Mesenteric fat pad (tissue), 1 donor: Measurements from ENCODE around the gene TCF25. TPM values are rescaled to one million over a fixed set of nuclear protein-coding genes. Genes with fewer than 3 reads are reported as not detected.
A peak's percentile ranks its signal among the peaks of the same experiment; 100 is the strongest.
"Not testable (repeated sequence)": the region's sequence is repeated elsewhere in the genome, so short reads cannot be mapped to it uniquely, and the experiment has no call there.

ENCODE experiments used
- DNase-seq: peaks from one replicate; pipeline ENCODE4 v3.0.0-alpha.2; 2020; ENCODE audit warnings: low spot score
- total RNA-seq: library from RNA; stranded (reverse); fragmentation: NEBNext Ultra II Directional; extraction: Animal tissue kit (Norgen Biotek cat#: 25700); gene quantifications from one replicate; pipeline ENCODE4 v1.2.1, GENCODE V29; 2021
- donor health status: DM: yes; HTN: yes; CAD: no.

Gene TCF25
- total RNA-seq, 1 donor from 2014 or later: 156 TPM

- no peak for DNase-seq
Measured at GRCh38 chr16:89902980-89903379, 29.6 kb downstream of the TCF25 start.

- DNase-seq: no peak
Measured at GRCh38 chr16:89903908-89904515, 30.6 kb downstream of the TCF25 start.

- no peak for DNase-seq
Measured at GRCh38 chr16:89904606-89905510, 31.5 kb downstream of the TCF25 start.

- DNase-seq: no peak
Measured at GRCh38 chr16:89905511-89906139, 32.2 kb downstream of the TCF25 start.

- no peak for DNase-seq
Measured at GRCh38 chr16:89906140-89907025, 33.0 kb downstream of the TCF25 start.

GRCh38 chr16:89907055-89907814, 33.8 kb downstream of the TCF25 start:
- DNase-seq: no peak

GRCh38 chr16:89908236-89908635, 34.8 kb downstream of the TCF25 start:
- DNase-seq: no peak

- peak; percentile 94 for DNase-seq
Measured at GRCh38 chr16:89909777-89910716, 36.7 kb downstream of the TCF25 start.

- DNase-seq: no peak
Measured at GRCh38 chr16:89910717-89911354, 37.4 kb downstream of the TCF25 start.

- DNase-seq: no peak
Measured at GRCh38 chr16:89911375-89911774, 38.0 kb downstream of the TCF25 start.

GRCh38 chr16:89912143-89912542, 38.8 kb downstream of the TCF25 start:
- DNase-seq: no peak

- DNase-seq: no peak
Measured at GRCh38 chr16:89912627-89913026, 39.2 kb downstream of the TCF25 start.

GRCh38 chr16:89913408-89914387, 40.3 kb downstream of the TCF25 start:
- DNase-seq: no peak

GRCh38 chr16:89914642-89915285, 41.4 kb downstream of the TCF25 start:
- DNase-seq: not testable (repeated sequence)

- DNase-seq: no peak
Measured at GRCh38 chr16:89915303-89916232, 42.2 kb downstream of the TCF25 start.
